Superior temporal gyrus (tissue), 1 donor: ENCODE results near the gene ETNPPL.
"Not testable (repeated sequence)": the region's sequence is repeated elsewhere in the genome, so short reads cannot be mapped to it uniquely, and the experiment has no call there.

Experiments
- DNase-seq: peaks from one replicate; pipeline ENCODE4 v3.0.0-alpha.2; 2016; ENCODE audit errors: extremely low spot score

The ETNPPL gene

GRCh38 chr4:108758498-108758897 is 4.4 kb downstream of the ETNPPL start:
- DNase-seq, result no peak

- DNase-seq, result no peak
These were observed 8.5 kb downstream of the ETNPPL start for GRCh38 chr4:108754327-108754726.

GRCh38 chr4:108751321-108751720 is 11.5 kb downstream of the ETNPPL start:
- DNase-seq, result no peak

- no peak for DNase-seq
These were observed 13.7 kb downstream of the ETNPPL start for GRCh38 chr4:108749119-108749518.

GRCh38 chr4:108746511-108746910 is 16.3 kb downstream of the ETNPPL start:
- no peak for DNase-seq

- DNase-seq, result no peak
These were observed 18.5 kb downstream of the ETNPPL start for GRCh38 chr4:108744307-108744706.

GRCh38 chr4:108742451-108743420 is 20.1 kb downstream of the ETNPPL start:
- peak; percentile 61 for DNase-seq

- DNase-seq, result no peak
These were observed 24.7 kb downstream of the ETNPPL start for GRCh38 chr4:108738003-108738706.

GRCh38 chr4:108731006-108731405 is 31.8 kb downstream of the ETNPPL start:
- DNase-seq, result no peak

GRCh38 chr4:108730579-108730978 is 32.3 kb downstream of the ETNPPL start:
- DNase-seq, result no peak

GRCh38 chr4:108729731-108730130 is 33.1 kb downstream of the ETNPPL start:
- DNase-seq, result no peak

GRCh38 chr4:108725457-108725856 is 37.4 kb downstream of the ETNPPL start:
- no peak for DNase-seq

- no peak for DNase-seq
These were observed 45.5 kb downstream of the ETNPPL start for GRCh38 chr4:108717386-108717785.

GRCh38 chr4:108716340-108716739 is 46.5 kb downstream of the ETNPPL start:
- DNase-seq, result no peak

GRCh38 chr4:108714880-108715279 is 48.0 kb downstream of the ETNPPL start:
- no peak for DNase-seq

GRCh38 chr4:108710578-108710977 is 52.3 kb downstream of the ETNPPL start:
- DNase-seq, result not testable (repeated sequence)

GRCh38 chr4:108709722-108710121 is 53.1 kb downstream of the ETNPPL start:
- no peak for DNase-seq

- DNase-seq, result no peak
These were observed 53.6 kb downstream of the ETNPPL start for GRCh38 chr4:108709234-108709633.

GRCh38 chr4:108706289-108706688 is 56.6 kb downstream of the ETNPPL start:
- peak; percentile 30 for DNase-seq

- no peak for DNase-seq
These were observed 58.9 kb downstream of the ETNPPL start for GRCh38 chr4:108703966-108704365.

GRCh38 chr4:108703370-108703769 is 59.5 kb downstream of the ETNPPL start:
- no peak for DNase-seq

GRCh38 chr4:108702960-108703359 is 59.9 kb downstream of the ETNPPL start:
- no peak for DNase-seq
